Trophoblast cell (in vitro differentiated cells and primary cell): ENCODE measurements around the gene SRP72.

Source experiments
- DNase-seq, 2 donors: peaks; one replicate each; pipeline ENCODE4 v3.0.0-alpha.2; 2016
- H2AFZ ChIP-seq: 2 replicates; pipeline ENCODE4 v1.6.1; 2013; ENCODE audit warnings: low read length, moderate library complexity, mild to moderate bottlenecking; ENCODE audit not compliant: insufficient read depth, poor library complexity
- H2AK5ac ChIP-seq: 2 replicates; pipeline ENCODE4 v1.6.1; 2013; ENCODE audit warnings: mild to moderate bottlenecking, low read length
- H2BK120ac ChIP-seq: 2 replicates; pipeline ENCODE4 v1.6.1; 2013; ENCODE audit warnings: low read length, mild to moderate bottlenecking, moderate library complexity; ENCODE audit not compliant: insufficient read depth, poor library complexity
- H2BK12ac ChIP-seq: 2 replicates; pipeline ENCODE4 v1.6.1; 2013; ENCODE audit warnings: mild to moderate bottlenecking, low read length, moderate library complexity
- H2BK5ac ChIP-seq: 2 replicates; pipeline ENCODE4 v1.6.1; 2013; ENCODE audit warnings: low read length, low read depth, moderate library complexity, mild to moderate bottlenecking; ENCODE audit not compliant: poor library complexity
- H3K14ac ChIP-seq: 2 replicates; pipeline ENCODE4 v1.6.1; 2013; ENCODE audit warnings: mild to moderate bottlenecking, low read length
- H3K18ac ChIP-seq: 2 replicates; pipeline ENCODE4 v1.6.1; 2013; ENCODE audit warnings: mild to moderate bottlenecking, low read length
- H3K23ac ChIP-seq: 2 replicates; pipeline ENCODE4 v1.6.1; 2013; ENCODE audit warnings: low read length
- H3K27ac ChIP-seq: 2 replicates; pipeline ENCODE4 v1.5.1; 2013; ENCODE audit warnings: low read depth, mild to moderate bottlenecking, inconsistent platforms, low read length, moderate library complexity
- H3K27me3 ChIP-seq: 2 replicates; pipeline ENCODE4 v1.6.1; 2013; ENCODE audit warnings: inconsistent platforms, mild to moderate bottlenecking, low read length, moderate library complexity; ENCODE audit not compliant: insufficient read depth
- H3K36me3 ChIP-seq, 2 experiments: 1 replicate in 1 of 2; 2 replicates in 1 of 2; pipeline ENCODE4 v1.6.1; 2013; ENCODE audit warnings: low read length in 2 of 2, mild to moderate bottlenecking in 2 of 2, moderate library complexity in 1 of 2; ENCODE audit not compliant: insufficient read depth in 2 of 2, control insufficient read depth in 1 of 2
- H3K4ac ChIP-seq: 2 replicates; pipeline ENCODE4 v1.6.1; 2013; ENCODE audit warnings: low read depth, mild to moderate bottlenecking, low read length, moderate library complexity
- H3K4me1 ChIP-seq, 2 experiments: 1 replicate in 1 of 2; 2 replicates in 1 of 2; pipeline ENCODE4 v1.6.1; 2013; ENCODE audit warnings: low read length in 2 of 2, mild to moderate bottlenecking in 2 of 2, moderate library complexity in 1 of 2; ENCODE audit not compliant: insufficient read depth in 2 of 2, control insufficient read depth in 1 of 2
- H3K4me2 ChIP-seq: 2 replicates; pipeline ENCODE4 v1.6.1; 2013; ENCODE audit warnings: inconsistent platforms, mild to moderate bottlenecking, low read length, moderate library complexity
- H3K4me3 ChIP-seq: 2 replicates; pipeline ENCODE4 v1.5.1; 2013; ENCODE audit warnings: mild to moderate bottlenecking, low read depth, low read length, inconsistent platforms
- H3K79me1 ChIP-seq: one replicate; pipeline ENCODE4 v1.6.1; 2013; ENCODE audit warnings: low read length
- H3K79me2 ChIP-seq: 2 replicates; pipeline ENCODE4 v1.6.1; 2013; ENCODE audit warnings: low read length, mild to moderate bottlenecking; ENCODE audit not compliant: control insufficient read depth, insufficient read depth, poor library complexity
- H3K9ac ChIP-seq: 2 replicates; pipeline ENCODE4 v1.6.1; 2013; ENCODE audit warnings: mild to moderate bottlenecking, low read length
- H3K9me3 ChIP-seq: 2 replicates; pipeline ENCODE4 v1.6.1; 2013; ENCODE audit warnings: low read depth, mild to moderate bottlenecking, control low read depth, inconsistent platforms, low read length; ENCODE audit not compliant: insufficient read depth
- H4K12ac ChIP-seq: 2 replicates; pipeline ENCODE4 v1.6.1; 2013; ENCODE audit warnings: low read depth, mild to moderate bottlenecking, low read length, moderate library complexity
- H4K8ac ChIP-seq: 2 replicates; pipeline ENCODE4 v1.6.1; 2013; ENCODE audit warnings: low read depth, mild to moderate bottlenecking, low read length, moderate library complexity
- H4K91ac ChIP-seq: one replicate; pipeline ENCODE4 v1.6.1; 2013; ENCODE audit warnings: low read depth, mild to moderate bottlenecking, low read length, moderate library complexity
- WGBS: extraction: QIAGEN DNeasy Blood & Tissue Kit; methylation state at CpG from one replicate; pipeline ENCODE4 v1.1.7; 2013; ENCODE audit warnings: missing lambda C conversion rate; ENCODE audit not compliant: insufficient read length, insufficient coverage; ENCODE audit errors: extremely low coverage; 5-methylcytosine and 5-hydroxymethylcytosine counted together

The SRP72 gene

DNA sequence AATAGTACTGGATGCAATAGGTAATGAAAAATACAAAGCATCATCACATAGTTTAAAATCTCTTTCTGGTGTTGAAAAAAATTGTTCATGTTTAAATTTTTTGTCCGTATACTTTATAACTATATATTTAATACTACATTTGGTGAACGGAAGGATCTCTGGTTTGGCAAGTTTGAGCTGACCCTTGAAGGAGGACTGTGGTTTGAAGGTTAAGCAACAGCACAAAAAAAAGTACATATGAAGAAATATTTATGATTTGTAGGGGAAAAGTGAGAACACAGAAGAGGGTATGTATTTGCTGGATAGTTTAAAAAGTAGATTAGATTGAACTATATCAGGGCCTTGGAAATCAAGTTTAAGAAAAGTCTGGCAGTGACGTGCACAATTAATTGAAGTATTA, 13.3 kb downstream of the SRP72 start:
- no peak overlapping the region for H4K91ac ChIP-seq
- no peak overlapping the region for H2BK5ac ChIP-seq
- no peak overlapping the region for H3K4me3 ChIP-seq
- no peak overlapping the region for H2BK120ac ChIP-seq
- H2AK5ac ChIP-seq: no peak overlapping the region
- no peak overlapping the region for H3K14ac ChIP-seq
- no peak overlapping the region for H3K9ac ChIP-seq
- H4K12ac ChIP-seq: no peak overlapping the region
- no peak overlapping the region for H3K4me2 ChIP-seq
- H3K79me2 ChIP-seq: no peaks in the 10 kb centered on the region
- WGBS: no CpG with 5 or more reads among the region's 3 CpGs
- no peaks in the 10 kb centered on the region for H3K4me1 ChIP-seq
- no peak overlapping the region for H4K8ac ChIP-seq
- H2AFZ ChIP-seq: no peak overlapping the region
- no peak overlapping the region for H2BK12ac ChIP-seq
- no peak overlapping the region for H3K4ac ChIP-seq
- no peak overlapping the region for H3K27ac ChIP-seq
- H3K27me3 ChIP-seq: no peaks in the 10 kb centered on the region
- H3K18ac ChIP-seq: no peak overlapping the region
- peaks cover 26 to 28% of the 10 kb centered on the region in 2 experiments for H3K36me3 ChIP-seq
- no peak for DNase-seq
- H3K79me1 ChIP-seq: no peaks in the 10 kb centered on the region
- H3K9me3 ChIP-seq: no peaks in the 10 kb centered on the region
- H3K23ac ChIP-seq: no peak overlapping the region

DNA sequence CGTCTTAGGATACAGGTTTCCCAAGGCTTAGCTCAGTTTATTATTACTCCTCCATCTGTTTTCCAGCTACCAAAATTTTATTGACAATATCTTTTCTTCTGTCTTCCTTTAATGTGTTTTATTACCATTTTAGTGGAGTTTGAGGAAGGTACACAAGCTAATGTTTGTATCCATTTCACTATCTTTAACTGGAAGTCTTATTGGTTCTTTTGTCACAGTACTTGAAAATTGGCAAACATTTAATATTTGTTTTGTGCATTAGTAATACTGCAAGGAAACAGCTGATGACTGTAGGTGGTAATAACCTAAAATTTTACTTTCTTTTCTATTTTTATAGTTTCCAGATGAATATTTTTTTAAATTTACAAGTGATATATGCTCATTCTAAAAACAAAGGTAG, 28.8 kb downstream of the SRP72 start:
- Histone ChIP-seq H3K9me3 (no peaks in the 10 kb centered on the region), H3K79me1 (no peaks in the 10 kb centered on the region), H3K79me2 (no peaks in the 10 kb centered on the region), H3K36me3 (peaks cover 18 to 24% of the 10 kb centered on the region in 2 experiments), H2BK120ac (no peak overlapping the region), H2AK5ac (no peak overlapping the region), H3K4ac (no peak overlapping the region), H3K27ac (no peak overlapping the region), H2AFZ (no peak overlapping the region), H3K4me3 (no peak overlapping the region), H3K4me1 (no peaks in the 10 kb centered on the region), H3K4me2 (no peak overlapping the region), H3K27me3 (no peaks in the 10 kb centered on the region), H3K14ac (no peak overlapping the region), H4K91ac (no peak overlapping the region), H3K23ac (no peak overlapping the region), H3K18ac (no peak overlapping the region), H2BK5ac (no peak overlapping the region), H4K8ac (no peak overlapping the region), H3K9ac (no peak overlapping the region), H2BK12ac (no peak overlapping the region), H4K12ac (no peak overlapping the region)
- no peak for DNase-seq
- no CpG with 5 or more reads among the region's 1 CpG for WGBS

DNA sequence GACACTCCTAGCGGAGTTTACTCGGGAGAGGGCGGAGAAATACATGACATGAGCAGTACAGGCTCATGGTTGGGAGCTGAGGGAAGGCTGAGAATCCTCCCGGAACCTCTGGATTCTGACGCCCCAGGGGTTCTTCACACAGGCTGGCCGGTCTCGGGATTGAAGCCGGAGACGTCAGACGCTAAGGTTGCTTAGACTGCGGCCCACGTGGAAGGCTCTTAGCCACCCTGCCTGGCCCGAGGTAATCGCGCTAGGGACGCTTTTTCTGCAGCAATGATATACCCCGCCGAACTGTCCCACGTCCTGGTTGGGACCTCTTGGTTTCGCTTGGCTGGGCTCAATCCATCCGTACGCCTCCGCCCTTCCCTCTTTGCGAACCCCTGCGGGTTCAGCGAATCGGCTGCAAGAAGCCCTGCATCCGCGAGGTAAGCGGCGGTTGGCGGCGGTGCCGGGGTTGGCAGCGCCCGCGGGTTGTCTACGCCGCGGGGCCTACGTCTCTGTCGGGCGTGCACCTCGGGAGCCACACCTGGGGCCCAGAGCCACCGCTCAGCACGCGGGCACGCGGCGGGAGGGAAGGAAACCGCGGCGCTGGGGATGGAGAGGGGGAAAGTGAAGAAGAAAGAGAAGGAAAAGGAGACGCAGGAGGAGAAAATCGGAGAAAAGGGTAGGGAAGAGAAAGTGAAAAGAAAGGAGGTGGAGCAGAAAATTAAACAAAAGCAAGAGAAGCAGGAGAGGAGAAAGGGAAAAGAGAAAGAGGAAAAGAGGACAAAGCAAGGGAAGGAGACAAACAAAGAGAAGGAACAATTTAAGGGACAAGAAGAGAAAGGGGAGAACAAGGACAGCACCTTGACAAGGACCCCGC, 38.1 kb downstream of the SRP72 start, which contains the start of gene ARL9:
TSS of gene ARL9 (plus strand) at position 523 of the 862 bp plus-strand sequence. CDS start at position 595, 72 bp downstream.
- Histone ChIP-seq H4K8ac (no peak within 1 kb of the TSS), H3K14ac (no peak within 1 kb of the TSS), H4K91ac (no peak within 1 kb of the TSS), H3K27me3 (peaks cover 19% of the 10 kb centered on the region), H2AFZ (no peak within 1 kb of the TSS), H3K27ac (no peak within 1 kb of the TSS), H3K79me2 (no peaks in the 10 kb centered on the region), H3K36me3 (peaks cover 5 to 6% of the 10 kb centered on the region in 2 experiments), H3K23ac (no peak within 1 kb of the TSS), H3K4ac (no peak within 1 kb of the TSS), H3K4me2 (peak within 1 kb of the TSS; percentile 98), H3K4me1 (peaks cover 6 to 10% of the 10 kb centered on the region in 2 experiments), H3K18ac (no peak within 1 kb of the TSS), H2BK12ac (no peak within 1 kb of the TSS), H4K12ac (no peak within 1 kb of the TSS), H3K9me3 (no peaks in the 10 kb centered on the region), H2BK120ac (no peak within 1 kb of the TSS), H3K4me3 (peak within 1 kb of the TSS; percentile 53), H2AK5ac (no peak within 1 kb of the TSS), H3K79me1 (no peaks in the 10 kb centered on the region), H3K9ac (no peak within 1 kb of the TSS), H2BK5ac (no peak within 1 kb of the TSS)
- WGBS: no CpG with 5 or more reads among the region's 56 CpGs
- peak; percentile 37 to 56 for DNase-seq

DNA sequence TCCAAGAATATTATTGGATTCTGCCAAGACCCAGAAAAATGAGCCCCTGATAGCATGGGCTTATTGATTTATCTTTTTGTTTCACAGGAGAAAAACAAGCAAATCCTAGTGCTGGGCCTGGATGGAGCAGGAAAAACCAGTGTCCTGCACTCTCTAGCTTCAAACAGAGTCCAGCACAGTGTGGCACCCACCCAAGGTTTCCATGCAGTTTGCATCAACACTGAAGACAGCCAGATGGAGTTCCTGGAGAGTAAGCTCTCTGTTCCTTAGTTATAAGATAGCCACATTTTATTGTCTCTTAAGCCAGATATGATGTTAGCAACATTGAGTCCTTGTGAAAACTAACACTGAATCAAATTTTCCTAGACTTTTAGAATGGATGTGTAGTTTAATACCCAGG, 43.7 kb downstream of the SRP72 start:
- no peak overlapping the region for H2BK120ac ChIP-seq
- H3K79me2 ChIP-seq: no peaks in the 10 kb centered on the region
- no peak overlapping the region for H4K12ac ChIP-seq
- peaks cover 0 to 2% of the 10 kb centered on the region in 2 experiments for H3K4me1 ChIP-seq
- H4K8ac ChIP-seq: no peak overlapping the region
- no peaks in the 10 kb centered on the region for H3K79me1 ChIP-seq
- no peak overlapping the region for H3K4ac ChIP-seq
- H3K27ac ChIP-seq: no peak overlapping the region
- H3K36me3 ChIP-seq: no peaks in the 10 kb centered on the region
- H3K9me3 ChIP-seq: no peaks in the 10 kb centered on the region
- no peak overlapping the region for H3K14ac ChIP-seq
- no peak overlapping the region for H2AK5ac ChIP-seq
- no peak overlapping the region for H3K4me2 ChIP-seq
- no peak for DNase-seq
- H4K91ac ChIP-seq: no peak overlapping the region
- no peak overlapping the region for H3K23ac ChIP-seq
- H2BK5ac ChIP-seq: no peak overlapping the region
- no peak overlapping the region for H2AFZ ChIP-seq
- H2BK12ac ChIP-seq: no peak overlapping the region
- H3K9ac ChIP-seq: no peak overlapping the region
- H3K18ac ChIP-seq: no peak overlapping the region
- H3K27me3 ChIP-seq: peaks cover 11% of the 10 kb centered on the region
- H3K4me3 ChIP-seq: no peak overlapping the region
